ENCODE results near the gene CRYZ. TPM values are rescaled to one million over a fixed set of nuclear protein-coding genes. Genes with fewer than 3 reads are reported as not detected.

CRYZ gene
- total and polyA plus RNA-seq, 2 donors (not counting 3 experiments of a cell fraction or from before 2014, with no cell fraction given) = 24.5 to 32.7 TPM

GRCh38 chr1:74773582-74773981, 40.7 kb upstream of the CRYZ start:
- peaks cover 8 to 44% of the 10 kb centered on the region in 2 experiments for H3K27me3 ChIP-seq (ENCODE audit: control insufficient read depth in 2 of 2, insufficient read depth in 2 of 2, low read length in 2 of 2)
- no peak for TF ChIP-seq POLR2A (IDR thresholded peaks at IDR 0.05; ENCODE audit: low read depth, low read length)
- no peak for TF ChIP-seq MYC (IDR thresholded peaks at IDR 0.05; ENCODE audit: low read depth, low read length)
- no peak for TF ChIP-seq GATA2 (IDR thresholded peaks at IDR 0.05; ENCODE audit: insufficient read depth, insufficient read length, low read depth, low read length)
- TF ChIP-seq, protein P1, sequence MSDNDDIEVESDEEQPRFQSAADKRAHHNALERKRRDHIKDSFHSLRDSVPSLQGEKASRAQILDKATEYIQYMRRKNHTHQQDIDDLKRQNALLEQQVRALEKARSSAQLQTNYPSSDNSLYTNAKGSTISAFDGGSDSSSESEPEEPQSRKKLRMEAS (IDR thresholded peaks at IDR 0.05; ENCODE audit: insufficient read depth, insufficient read length) = no peak
- no peak for TF ChIP-seq FOS (IDR thresholded peaks at IDR 0.05; ENCODE audit: borderline replicate concordance, insufficient read depth, low read length)
- no peak for TF ChIP-seq POLR2AphosphoS5 (IDR thresholded peaks at IDR 0.05; ENCODE audit: insufficient read depth, low read depth, low read length)
- no peak for TF ChIP-seq EZH2 (IDR thresholded peaks at IDR 0.05; ENCODE audit: borderline replicate concordance, low read depth, low read length, severe bottlenecking)
- no peak for TF ChIP-seq JUN (IDR thresholded peaks at IDR 0.05; ENCODE audit: borderline replicate concordance, insufficient read depth, insufficient read length, low read depth)
- no peak for TF ChIP-seq CTCF (IDR thresholded peaks at IDR 0.05; ENCODE audit: extremely low read depth in 1 of 2, insufficient read depth in 1 of 2, low read depth in 1 of 2, low read length in 2 of 2)
- no peaks in the 10 kb centered on the region for H4K20me1 ChIP-seq (replicated peaks; ENCODE audit: control insufficient read depth, extremely low read depth, insufficient read depth, low read length)
- CTCF ChIA-PET = interaction anchor here (1.0 to 7.1 kb wide), 4 partner anchors 9 to 428 kb away, joined by 3 to 279 read pairs (median 3); no protein-coding TSS in a partner anchor
- no peak overlapping the region for H2AFZ ChIP-seq (ENCODE audit: low read depth, low read length)
- no peak overlapping the region for H3K27ac ChIP-seq (ENCODE audit: insufficient read depth, low read depth, low read length)
- H3K4me1 ChIP-seq (ENCODE audit: control insufficient read depth, extremely low read depth, insufficient read depth, low read length) = no peaks in the 10 kb centered on the region
- H3K4me3 ChIP-seq (replicated peaks in 1 of 3; ENCODE audit: insufficient read depth in 1 of 3, low read depth in 1 of 3, low read length in 3 of 3) = no peak overlapping the region
- no peaks in the 10 kb centered on the region for H3K9me3 ChIP-seq (replicated peaks; ENCODE audit: control insufficient read depth, insufficient read depth, low read length)
- POLR2A ChIA-PET = no interaction called here
- DNase-seq (ENCODE audit: low read depth, low spot score) (no peak), FAIRE-seq (no peak)
- no peaks in the 10 kb centered on the region for H3K9me1 ChIP-seq (replicated peaks; ENCODE audit: control insufficient read depth, extremely low read depth, insufficient read depth, low read length)
- dilution Hi-C loops (cut with MboI; ENCODE audit: extremely low pct_ligation_motif_present, low sequenced_read_pairs) = no loop called here
- intact Hi-C loops (cut with micrococcal nuclease) = loop anchor here (5.0 kb wide), 1 partner anchor 364 kb away; no protein-coding TSS in a partner anchor
- no peaks in the 10 kb centered on the region for H3K36me3 ChIP-seq (ENCODE audit: control insufficient read depth in 2 of 2, extremely low read depth in 1 of 2, insufficient read depth in 2 of 2, low read length in 2 of 2)
- no peaks in the 10 kb centered on the region for H3K79me2 ChIP-seq (ENCODE audit: control insufficient read depth, insufficient read depth, low read length)
- no peak overlapping the region for H3K4me2 ChIP-seq (ENCODE audit: insufficient read depth, low read length)
- no TSS peak for BruUV-seq (replicated peaks)
- no peak overlapping the region for H3K9ac ChIP-seq (replicated peaks; ENCODE audit: extremely low read depth, insufficient read depth, low read length)

All from endothelial cell of umbilical vein (primary cell).